Astrocyte (in vitro differentiated cells and primary cell): ENCODE measurements around the gene NR1D1. TPM values are rescaled to one million over a fixed set of nuclear protein-coding genes. Genes with fewer than 3 reads are reported as not detected.

Experiments
- DNase-seq: peaks from one replicate; pipeline ENCODE4 v3.0.0-alpha.2; 2010; ENCODE audit warnings: low read depth
- FAIRE-seq: peaks from 2 replicates; lab custom pipeline; 2011; peaks lifted over from hg19 to GRCh38; lab: Jason Lieb, UNC
- H2AFZ ChIP-seq: 2 replicates; pipeline ENCODE4 v1.6.0; 2012; ENCODE audit warnings: low read depth, low read length, inconsistent platforms
- H3K27ac ChIP-seq: 2 replicates; pipeline ENCODE4 v1.5.1; 2011; ENCODE audit warnings: low read depth, low read length, inconsistent platforms
- H3K27me3 ChIP-seq: 2 replicates; pipeline ENCODE4 v1.6.0; 2011; ENCODE audit warnings: low read length, inconsistent platforms; ENCODE audit not compliant: insufficient read depth
- H3K36me3 ChIP-seq: 2 replicates; pipeline ENCODE4 v1.5.1; 2011; ENCODE audit warnings: low read length, inconsistent platforms; ENCODE audit not compliant: insufficient read depth
- H3K4me1 ChIP-seq: 2 replicates; pipeline ENCODE4 v1.5.1; 2011; ENCODE audit warnings: low read length, inconsistent platforms; ENCODE audit not compliant: insufficient read depth
- H3K4me2 ChIP-seq: 2 replicates; pipeline ENCODE4 v1.6.0; 2012; ENCODE audit warnings: low read length, inconsistent platforms
- H3K4me3 ChIP-seq: 2 replicates; pipeline ENCODE4 v1.5.1; 2011; ENCODE audit warnings: low read depth, mild to moderate bottlenecking, low read length, inconsistent platforms; ENCODE audit not compliant: insufficient read depth
- H3K79me2 ChIP-seq: 2 replicates; pipeline ENCODE4 v1.6.0; 2012; ENCODE audit warnings: mild to moderate bottlenecking, low read length, inconsistent platforms; ENCODE audit not compliant: insufficient read depth
- H3K9ac ChIP-seq: 2 replicates; pipeline ENCODE4 v1.6.0; 2012; ENCODE audit warnings: mild to moderate bottlenecking, low read length, inconsistent platforms
- H3K9me3 ChIP-seq: 2 replicates; pipeline ENCODE4 v1.5.1; 2012; ENCODE audit warnings: low read depth, mild to moderate bottlenecking, low read length, inconsistent platforms; ENCODE audit not compliant: insufficient read depth
- H4K20me1 ChIP-seq: 2 replicates; pipeline ENCODE4 v1.6.0; 2012; ENCODE audit warnings: low read length, inconsistent platforms; ENCODE audit not compliant: insufficient read depth
- H3K27ac Mint-ChIP-seq: one replicate; pipeline ENCODE4 v1.8.0; 2021; ENCODE audit warnings: mild to moderate bottlenecking, mixed read lengths; ENCODE audit not compliant: unreplicated experiment
- H3K27me3 Mint-ChIP-seq: one replicate; pipeline ENCODE4 v1.8.0; 2021; ENCODE audit warnings: low read depth, mixed read lengths; ENCODE audit not compliant: unreplicated experiment
- H3K36me3 Mint-ChIP-seq: one replicate; pipeline ENCODE4 v1.8.0; 2021; ENCODE audit warnings: low read depth, mixed read lengths; ENCODE audit not compliant: unreplicated experiment
- H3K4me1 Mint-ChIP-seq: one replicate; pipeline ENCODE4 v1.8.0; 2021; ENCODE audit warnings: low read depth, mixed read lengths; ENCODE audit not compliant: unreplicated experiment
- H3K4me3 Mint-ChIP-seq: one replicate; pipeline ENCODE4 v1.8.0; 2021; ENCODE audit warnings: mild to moderate bottlenecking, moderate library complexity, mixed read lengths; ENCODE audit not compliant: unreplicated experiment
- H3K9me3 Mint-ChIP-seq: one replicate; pipeline ENCODE4 v1.8.0; 2021; ENCODE audit warnings: mild to moderate bottlenecking, mixed read lengths; ENCODE audit not compliant: unreplicated experiment
- EZH2 ChIP-seq: IDR thresholded peaks from 2 replicates; pipeline ENCODE4 v1.6.1; 2012; ENCODE audit warnings: mild to moderate bottlenecking, low read length, inconsistent platforms; ENCODE audit not compliant: insufficient read depth
- total RNA-seq: library from RNA; stranded (reverse); gene quantifications from 2 replicates; pipeline ENCODE4 v1.2.1, GENCODE V29; 2021
- TF ChIP-seq, protein P1 (sequence below): IDR thresholded peaks from 2 replicates; pipeline ENCODE4 v1.5.1; 2011; ENCODE audit warnings: low read depth, mild to moderate bottlenecking, inconsistent platforms, low read length, moderate library complexity; ENCODE audit not compliant: insufficient read depth

The NR1D1 gene
- total RNA-seq, 1 donor from 2014 or later, result 8.7 TPM

DNA sequence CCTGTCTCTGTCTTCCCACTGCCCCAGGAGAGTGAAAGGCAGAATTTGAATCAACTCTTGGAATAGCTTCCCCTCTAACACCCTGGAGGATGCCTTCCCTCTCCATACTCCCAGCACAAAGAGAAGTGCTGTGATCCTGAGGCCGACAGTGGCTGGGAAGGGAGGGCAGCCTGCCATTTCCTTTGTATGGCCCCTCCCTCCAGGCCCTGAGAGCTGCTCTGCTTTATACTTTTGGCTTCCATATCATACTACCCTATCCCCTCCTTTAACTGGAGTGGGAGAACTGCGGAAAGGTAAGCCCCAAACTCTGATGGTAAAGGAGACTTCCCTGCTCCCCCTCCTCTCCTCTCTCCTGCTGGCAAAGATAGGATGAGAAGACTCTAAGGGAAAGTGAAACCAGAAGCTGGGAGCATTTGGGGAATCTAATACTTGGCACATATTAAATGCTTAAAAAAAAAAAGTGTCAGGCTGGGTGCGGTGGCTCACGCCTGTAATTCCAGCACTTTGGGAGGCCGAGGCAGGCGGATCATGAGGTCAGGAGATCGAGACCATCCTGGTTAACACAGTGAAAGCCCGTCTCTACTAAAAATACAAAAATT is 42.1 kb downstream of the NR1D1 start:
- H2AFZ ChIP-seq, result peak overlapping the region; percentile 37
- H3K36me3 ChIP-seq, result no peaks in the 10 kb centered on the region
- no peak for DNase-seq
- H3K79me2 ChIP-seq, result peaks cover 7% of the 10 kb centered on the region
- no peaks in the 10 kb centered on the region for H3K9me3 ChIP-seq
- no peak for FAIRE-seq
- H4K20me1 ChIP-seq, result no peaks in the 10 kb centered on the region
- no peak for TF ChIP-seq EZH2
- TF ChIP-seq, protein P1, sequence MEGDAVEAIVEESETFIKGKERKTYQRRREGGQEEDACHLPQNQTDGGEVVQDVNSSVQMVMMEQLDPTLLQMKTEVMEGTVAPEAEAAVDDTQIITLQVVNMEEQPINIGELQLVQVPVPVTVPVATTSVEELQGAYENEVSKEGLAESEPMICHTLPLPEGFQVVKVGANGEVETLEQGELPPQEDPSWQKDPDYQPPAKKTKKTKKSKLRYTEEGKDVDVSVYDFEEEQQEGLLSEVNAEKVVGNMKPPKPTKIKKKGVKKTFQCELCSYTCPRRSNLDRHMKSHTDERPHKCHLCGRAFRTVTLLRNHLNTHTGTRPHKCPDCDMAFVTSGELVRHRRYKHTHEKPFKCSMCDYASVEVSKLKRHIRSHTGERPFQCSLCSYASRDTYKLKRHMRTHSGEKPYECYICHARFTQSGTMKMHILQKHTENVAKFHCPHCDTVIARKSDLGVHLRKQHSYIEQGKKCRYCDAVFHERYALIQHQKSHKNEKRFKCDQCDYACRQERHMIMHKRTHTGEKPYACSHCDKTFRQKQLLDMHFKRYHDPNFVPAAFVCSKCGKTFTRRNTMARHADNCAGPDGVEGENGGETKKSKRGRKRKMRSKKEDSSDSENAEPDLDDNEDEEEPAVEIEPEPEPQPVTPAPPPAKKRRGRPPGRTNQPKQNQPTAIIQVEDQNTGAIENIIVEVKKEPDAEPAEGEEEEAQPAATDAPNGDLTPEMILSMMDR, result no peak
- no peak overlapping the region for H3K27ac ChIP-seq
- peaks cover 3% of the 10 kb centered on the region for H3K9me3 Mint-ChIP-seq
- H3K4me3 ChIP-seq, result no peak overlapping the region
- peaks cover 2% of the 10 kb centered on the region for H3K36me3 Mint-ChIP-seq
- H3K27ac Mint-ChIP-seq, result peak overlapping the region; percentile 62
- peaks cover 7% of the 10 kb centered on the region for H3K27me3 ChIP-seq
- no peak overlapping the region for H3K4me3 Mint-ChIP-seq
- H3K4me1 ChIP-seq, result peaks cover 8% of the 10 kb centered on the region
- peaks cover 24% of the 10 kb centered on the region for H3K27me3 Mint-ChIP-seq
- no peak overlapping the region for H3K4me2 ChIP-seq
- H3K4me1 Mint-ChIP-seq, result peaks cover 2% of the 10 kb centered on the region
- no peak overlapping the region for H3K9ac ChIP-seq

DNA sequence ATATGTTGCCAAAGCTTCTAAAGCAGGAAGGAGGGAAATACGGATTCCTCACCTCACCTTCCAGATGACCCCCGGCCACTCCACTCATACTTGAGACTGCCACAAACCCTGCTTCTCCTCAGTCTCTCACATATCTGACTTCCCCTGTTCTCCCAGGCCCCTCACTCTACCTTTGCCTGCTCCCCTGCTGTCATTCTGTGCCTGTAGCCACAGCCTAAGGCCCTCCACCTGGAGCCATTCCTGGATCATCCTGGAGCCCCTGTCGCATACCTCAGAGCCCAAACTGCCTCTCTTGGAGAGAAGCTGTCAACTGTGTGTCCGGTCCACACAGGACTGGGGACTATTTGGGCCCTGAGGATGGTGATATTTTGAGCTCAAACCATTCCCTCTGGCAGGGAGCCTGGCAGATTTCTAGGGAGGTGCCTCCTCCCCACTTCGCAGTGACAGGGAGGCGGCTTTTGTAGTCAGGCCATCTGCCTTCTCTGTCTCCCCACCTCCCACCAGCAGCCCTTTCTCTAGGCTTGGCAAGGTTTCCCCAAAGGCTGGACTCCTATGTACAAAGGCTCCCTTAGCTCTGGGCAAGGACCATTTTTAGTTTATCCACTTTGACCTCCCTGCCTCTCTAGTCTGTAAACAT is 43.9 kb downstream of the NR1D1 start:
- Histone ChIP-seq H3K4me1 (peaks cover 9% of the 10 kb centered on the region), H3K79me2 (peaks cover 10% of the 10 kb centered on the region), H3K9ac (no peak overlapping the region), H3K27ac (no peak overlapping the region), H2AFZ (no peak overlapping the region), H3K27me3 (peaks cover 4% of the 10 kb centered on the region), H3K9me3 (no peaks in the 10 kb centered on the region), H3K4me3 (no peak overlapping the region), H4K20me1 (no peaks in the 10 kb centered on the region), H3K4me2 (no peak overlapping the region), H3K36me3 (peaks cover 6% of the 10 kb centered on the region)
- Mint-ChIP-seq H3K36me3 (peaks cover 6% of the 10 kb centered on the region), H3K9me3 (peaks cover 3% of the 10 kb centered on the region), H3K27ac (peak overlapping the region; percentile 86), H3K27me3 (peaks cover 19% of the 10 kb centered on the region), H3K4me3 (no peak overlapping the region), H3K4me1 (peaks cover 2% of the 10 kb centered on the region)
- no peak for DNase-seq
- TF ChIP-seq, protein P1, result no peak
- TF ChIP-seq EZH2, result no peak
- FAIRE-seq, result no peak

Other genes starting within 250 kb of the NR1D1 start
- 0.34 and 0.41 TPM in 2 replicates for gene IKZF3, start 236.3 kb downstream of the NR1D1 start, total RNA-seq
- not detected in 2 replicates for gene ZPBP2, start 232.4 kb downstream of the NR1D1 start, total RNA-seq
- gene GSDMB, start 182.0 kb downstream of the NR1D1 start, total RNA-seq, result 12.1 and 12.4 TPM in 2 replicates
- 65.3 and 70.2 TPM in 2 replicates for gene ORMDL3, start 173.0 kb downstream of the NR1D1 start, total RNA-seq
- gene LRRC3C, start 172.9 kb downstream of the NR1D1 start, total RNA-seq, result not detected in 2 replicates
- gene GSDMA, start 137.6 kb downstream of the NR1D1 start, total RNA-seq, result not detected in 2 replicates
- gene PSMD3, start 119.8 kb downstream of the NR1D1 start, total RNA-seq, result 129 and 134 TPM in 2 replicates
- gene CSF3, start 85.1 kb downstream of the NR1D1 start, total RNA-seq, result not detected in 2 replicates
- gene MED24, start 46.2 kb downstream of the NR1D1 start, total RNA-seq, result 49.2 and 56.4 TPM in 2 replicates
- 16.7 and 20.4 TPM in 2 replicates for gene THRA, start 37.6 kb downstream of the NR1D1 start, total RNA-seq
- gene MSL1, start 21.4 kb upstream of the NR1D1 start, total RNA-seq, result 81.9 and 83.3 TPM in 2 replicates
- 55.0 and 56.1 TPM in 2 replicates for gene CASC3, start 39.9 kb upstream of the NR1D1 start, total RNA-seq
- gene RAPGEFL1, start 76.9 kb upstream of the NR1D1 start, total RNA-seq, result 6.8 and 7.0 TPM in 2 replicates
- gene WIPF2, start 118.7 kb upstream of the NR1D1 start, total RNA-seq, result 30.7 and 31.2 TPM in 2 replicates
- gene CDC6, start 187.3 kb upstream of the NR1D1 start, total RNA-seq, result 6.4 and 14.4 TPM in 2 replicates
- 37.6 and 38.8 TPM in 2 replicates for gene RARA, start 208.6 kb upstream of the NR1D1 start, total RNA-seq